HG02623 (cell line): ENCODE results near the gene EGFR.
"Not testable (repeated sequence)": the region's sequence is repeated elsewhere in the genome, so short reads cannot be mapped to it uniquely, and the experiment has no call there.

ENCODE experiments used
- ATAC-seq: cut with Tn5 transposase; IDR thresholded peaks from one replicate; pipeline ENCODE4 v1.9.1; 2021; ENCODE audit warnings: moderate library complexity; ENCODE audit not compliant: unreplicated experiment

Gene EGFR

DNA sequence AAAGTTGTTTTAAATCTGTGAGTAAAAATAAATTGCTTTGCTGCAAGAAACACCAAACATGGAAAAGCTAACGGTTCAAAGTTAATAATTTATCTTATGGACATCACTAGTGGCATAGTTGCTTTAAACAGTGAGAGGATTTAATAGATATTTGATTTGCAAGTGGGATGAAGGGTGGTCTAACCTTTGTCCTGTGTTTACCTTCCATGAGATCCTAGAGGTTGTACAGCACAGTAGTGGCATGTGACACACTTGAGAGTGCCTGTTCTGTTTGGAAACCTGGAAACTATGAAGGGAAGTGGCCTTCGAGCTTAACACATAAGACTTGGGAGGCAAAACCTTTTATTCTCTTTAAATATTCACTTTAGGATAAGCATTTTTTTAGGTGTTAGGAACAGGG lies 16.0 kb downstream of the EGFR start:
- ATAC-seq = no peak

DNA sequence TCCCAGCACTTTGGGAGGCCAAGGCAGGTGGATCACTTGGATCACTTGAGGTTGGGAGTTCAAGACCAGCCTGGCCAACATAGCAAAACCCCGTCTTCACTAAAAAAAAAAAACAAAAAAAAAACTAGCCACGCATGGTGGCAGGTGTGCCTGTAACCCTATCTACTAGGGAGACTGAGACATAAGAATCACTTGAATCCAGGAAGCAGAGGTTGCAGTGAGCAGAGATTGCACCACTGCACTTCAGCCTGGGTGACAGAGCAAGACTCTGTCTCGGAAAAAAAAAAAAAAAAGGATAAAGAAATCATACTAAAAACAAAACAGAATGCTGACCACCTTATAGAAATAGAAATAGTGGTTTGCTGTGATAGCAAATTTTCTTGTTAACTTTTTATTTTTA lies 16.6 kb downstream of the EGFR start:
- not testable (repeated sequence) for ATAC-seq

DNA sequence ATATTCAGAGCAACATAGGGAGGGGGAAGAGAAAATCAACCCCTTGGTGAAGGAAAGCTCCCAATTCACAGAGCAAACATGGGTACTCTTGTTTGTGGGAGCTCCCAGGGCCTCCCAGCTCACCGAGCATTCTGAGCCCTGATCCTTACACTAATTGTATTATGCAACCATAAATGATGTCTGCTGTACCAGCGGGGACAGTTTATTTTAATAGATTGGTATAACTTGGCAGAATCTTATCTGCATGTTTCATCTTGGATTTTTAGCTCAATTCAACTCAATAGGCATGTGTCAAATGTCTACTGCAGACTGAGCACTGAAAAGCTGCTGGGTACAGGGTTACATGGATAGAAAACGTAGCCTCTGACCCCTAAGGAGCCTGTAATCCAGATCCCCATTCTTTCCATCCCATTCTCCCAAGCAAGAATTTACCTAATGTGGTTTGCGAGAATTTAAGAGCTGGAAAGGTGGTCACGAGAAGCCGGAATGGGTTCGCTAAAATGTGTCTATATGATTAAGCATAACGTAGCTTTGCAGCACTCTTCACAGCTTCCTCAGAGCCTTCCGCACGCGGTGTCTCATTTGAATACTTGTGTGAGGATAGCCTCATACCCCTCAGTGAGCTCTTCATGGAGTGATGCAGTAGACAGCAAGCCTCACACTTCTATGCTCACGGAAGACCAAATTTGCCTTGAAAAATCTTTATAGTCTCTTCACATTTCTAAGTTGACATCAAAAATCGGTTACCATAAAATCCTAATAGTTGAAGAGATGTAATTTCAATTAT lies 18.3 kb downstream of the EGFR start:
- ATAC-seq = no peak

DNA sequence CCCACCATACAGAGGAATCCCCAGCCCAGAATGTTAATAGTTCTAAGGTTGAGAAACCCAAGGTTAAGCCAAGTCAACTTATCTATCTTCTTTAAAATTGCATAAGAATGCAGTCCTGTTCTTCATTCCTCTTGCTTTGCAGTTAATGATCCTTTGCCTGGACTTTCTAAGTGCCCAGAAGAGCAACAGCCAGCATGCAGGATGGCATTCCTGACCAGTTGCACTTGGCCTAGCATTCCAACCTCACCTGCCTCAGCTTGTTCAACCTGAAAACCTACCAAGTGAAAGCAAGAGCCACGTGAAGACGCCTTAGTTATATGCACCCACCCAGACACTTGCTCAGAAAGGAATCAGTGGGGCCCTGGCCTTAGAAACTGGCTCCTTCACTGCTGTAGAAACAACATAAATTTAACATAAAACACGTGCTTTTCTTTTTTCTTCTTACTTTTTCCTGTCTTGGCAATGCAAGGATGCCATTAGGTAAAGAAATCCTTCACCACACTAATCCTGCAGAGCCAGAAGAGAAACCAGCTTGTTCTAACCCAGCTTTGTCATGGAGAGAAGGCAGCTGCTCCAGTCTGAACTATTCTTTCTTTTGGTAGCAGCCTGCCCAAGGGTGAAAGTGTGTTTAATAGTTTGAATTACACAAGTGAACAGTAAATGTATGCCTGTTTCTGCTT lies 25.0 kb downstream of the EGFR start:
- no peak for ATAC-seq

DNA sequence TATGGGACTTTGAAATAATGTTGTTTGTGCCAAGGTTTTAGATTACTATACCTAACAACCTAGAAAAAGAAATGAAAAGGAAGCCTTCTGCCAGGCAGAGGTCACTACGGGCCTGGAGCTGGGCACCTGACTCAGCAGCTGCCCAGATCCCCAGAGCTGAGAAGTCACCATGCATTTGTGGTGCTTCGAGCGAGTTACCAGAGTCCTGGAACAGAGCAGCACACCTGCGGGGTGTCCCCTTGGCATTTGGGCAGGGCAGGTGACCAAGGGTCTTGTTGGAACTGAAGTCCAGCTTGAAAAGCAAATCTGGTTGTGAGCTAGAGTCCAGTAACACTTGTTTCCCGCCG lies 25.5 kb downstream of the EGFR start:
- ATAC-seq = no peak

DNA sequence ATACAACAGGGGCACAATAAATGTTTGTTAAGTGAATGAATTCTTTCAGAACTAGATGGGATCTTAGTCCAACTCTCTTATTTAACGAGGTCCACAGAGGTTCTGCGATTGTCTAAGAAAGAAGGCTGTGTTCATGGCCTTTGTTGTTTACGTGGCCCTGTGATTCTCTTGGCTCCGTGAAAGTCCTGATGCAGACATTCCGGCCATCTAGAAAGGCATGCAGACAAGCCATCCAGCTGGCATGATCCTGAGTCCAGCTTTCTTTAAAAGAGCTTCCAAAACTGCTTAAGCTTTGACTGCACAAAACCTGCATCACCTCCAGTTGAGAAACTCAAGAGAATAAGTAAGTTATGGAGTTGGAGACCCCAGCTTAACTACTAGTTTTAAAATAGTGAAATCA lies 26.0 kb downstream of the EGFR start:
- no peak for ATAC-seq

DNA sequence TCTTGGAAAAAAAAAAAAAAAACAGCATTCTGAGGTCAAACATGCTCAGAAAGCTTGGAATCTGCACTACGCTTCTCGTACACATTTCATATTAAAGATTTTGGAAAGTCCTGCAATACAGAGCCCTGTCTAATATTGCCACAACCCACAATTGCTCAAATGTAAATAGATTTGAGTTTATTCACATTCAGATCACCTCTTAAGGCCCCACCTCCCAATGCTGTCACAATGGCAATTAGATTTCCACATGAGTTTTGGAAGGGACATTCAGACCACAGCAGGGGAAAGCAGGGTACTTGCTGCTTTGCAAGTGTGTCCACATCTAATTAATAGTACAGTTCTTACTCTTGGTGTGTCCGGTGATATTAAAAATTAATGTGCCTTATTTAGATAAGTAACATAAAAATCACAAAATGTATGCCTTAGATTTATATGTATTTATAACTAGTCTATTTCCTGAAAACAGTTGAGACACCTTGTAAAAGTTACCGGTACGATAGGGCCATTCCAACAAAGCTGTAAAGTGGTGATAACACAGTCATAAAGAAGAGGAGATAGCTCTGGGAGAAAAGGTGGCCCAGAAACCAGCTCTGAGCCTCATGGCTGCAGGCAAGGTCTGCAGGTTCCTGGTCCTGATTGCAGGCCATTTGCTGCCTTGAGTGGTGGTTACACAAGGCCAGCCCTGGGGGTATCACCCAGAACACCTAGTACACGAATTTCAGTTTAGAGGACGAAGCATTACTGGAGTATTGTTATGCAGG lies 27.9 kb downstream of the EGFR start:
- no peak for ATAC-seq

DNA sequence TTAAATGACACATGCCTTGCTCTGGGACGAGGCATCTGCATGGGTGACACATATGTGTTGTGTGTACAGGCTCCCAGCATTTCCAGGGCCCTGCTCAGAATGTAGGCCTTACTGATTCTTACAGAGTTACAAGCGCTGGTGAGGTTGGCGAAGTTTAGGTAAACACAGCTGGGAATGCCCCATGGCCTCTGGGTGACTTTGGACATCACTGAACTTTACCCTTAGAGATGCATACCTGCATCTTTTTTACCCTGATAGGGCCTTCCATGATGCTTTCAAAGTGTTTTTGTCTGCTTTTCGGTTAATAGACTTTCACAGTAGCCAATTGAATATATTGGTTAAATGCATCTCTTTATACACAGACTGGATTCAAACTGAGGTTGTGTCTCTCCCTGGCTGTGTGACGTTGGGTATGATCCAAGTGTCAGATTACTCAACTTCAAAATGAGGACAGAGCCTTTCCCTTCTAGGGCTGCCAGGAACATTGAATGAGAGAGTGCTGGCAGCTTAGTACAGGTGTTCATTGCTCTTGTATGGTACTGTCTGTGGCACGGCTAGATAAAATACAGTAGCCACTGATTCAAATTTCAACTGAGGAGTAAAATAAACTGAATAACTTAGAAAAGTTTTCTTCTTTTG lies 29.5 kb downstream of the EGFR start:
- no peak for ATAC-seq

DNA sequence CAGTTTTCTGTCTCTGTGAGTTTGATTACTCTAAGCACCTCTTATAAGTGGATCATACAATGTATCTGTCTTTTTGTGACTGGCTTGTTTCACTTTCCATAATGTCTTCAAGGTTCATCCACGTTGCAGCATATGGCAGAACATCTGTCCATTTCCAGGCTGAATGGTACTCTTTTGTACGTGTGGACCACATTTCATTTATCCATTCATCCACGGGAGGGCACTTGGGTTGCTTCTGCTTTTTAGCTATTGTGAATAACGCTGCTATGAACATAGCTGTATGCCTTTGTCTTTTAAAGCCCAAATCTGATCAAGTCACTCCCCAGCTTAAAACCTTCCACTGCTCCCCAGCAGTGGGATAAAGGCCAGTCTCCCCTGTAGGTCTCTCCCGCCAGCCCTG lies 31.5 kb downstream of the EGFR start:
- no peak for ATAC-seq

DNA sequence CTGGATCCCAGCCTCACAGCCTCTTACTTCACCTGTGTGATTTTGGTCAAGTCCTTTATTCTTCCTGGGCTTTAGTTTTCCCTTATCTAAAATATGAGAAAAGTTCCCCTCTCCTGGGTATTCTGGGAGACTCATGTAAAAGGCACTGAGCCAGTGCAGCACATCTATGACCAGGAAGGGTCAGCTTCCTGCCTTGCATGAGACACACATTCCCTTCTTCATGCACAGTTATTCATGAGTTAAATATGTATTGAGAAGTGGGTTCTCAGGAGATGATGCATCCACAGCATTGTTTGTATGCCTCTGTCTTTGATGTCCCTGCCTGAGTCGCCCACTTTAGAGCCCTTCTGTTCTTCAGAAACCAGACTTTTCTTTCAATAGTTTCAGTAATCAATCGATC lies 33.3 kb downstream of the EGFR start:
- ATAC-seq = no peak

DNA sequence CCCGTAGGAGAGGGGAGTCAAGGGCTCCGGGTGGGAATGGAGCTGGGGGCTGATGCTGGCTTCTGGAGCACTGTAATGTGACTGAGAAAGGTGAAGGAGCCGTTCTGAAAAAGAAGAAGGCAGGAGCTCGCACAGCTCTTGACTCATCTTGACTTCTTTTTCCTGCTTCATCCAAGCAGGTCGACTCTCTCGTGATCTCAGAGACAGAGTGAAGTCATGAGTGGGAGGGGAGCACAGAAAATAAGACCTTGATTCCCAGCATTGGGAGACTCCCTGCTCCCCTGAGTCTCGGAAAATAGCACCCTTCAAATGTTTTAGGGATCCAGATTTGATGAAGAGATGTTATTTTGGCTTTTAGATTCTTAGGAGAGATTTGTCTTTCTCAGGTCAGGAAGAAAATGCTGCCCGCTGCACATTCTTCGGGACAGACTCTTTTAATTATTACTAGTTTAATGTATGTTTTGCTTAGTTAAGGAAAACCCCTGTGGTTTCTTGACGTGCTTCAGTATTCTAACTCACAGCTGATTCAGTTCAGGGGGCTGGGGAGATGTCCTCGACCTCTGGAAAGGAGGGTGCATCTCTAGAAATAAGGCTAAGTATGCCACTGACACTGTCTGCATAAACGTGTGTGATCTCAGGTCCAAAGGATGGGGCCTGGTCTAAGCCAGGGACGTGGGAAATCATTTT lies 34.1 kb downstream of the EGFR start:
- ATAC-seq = no peak

DNA sequence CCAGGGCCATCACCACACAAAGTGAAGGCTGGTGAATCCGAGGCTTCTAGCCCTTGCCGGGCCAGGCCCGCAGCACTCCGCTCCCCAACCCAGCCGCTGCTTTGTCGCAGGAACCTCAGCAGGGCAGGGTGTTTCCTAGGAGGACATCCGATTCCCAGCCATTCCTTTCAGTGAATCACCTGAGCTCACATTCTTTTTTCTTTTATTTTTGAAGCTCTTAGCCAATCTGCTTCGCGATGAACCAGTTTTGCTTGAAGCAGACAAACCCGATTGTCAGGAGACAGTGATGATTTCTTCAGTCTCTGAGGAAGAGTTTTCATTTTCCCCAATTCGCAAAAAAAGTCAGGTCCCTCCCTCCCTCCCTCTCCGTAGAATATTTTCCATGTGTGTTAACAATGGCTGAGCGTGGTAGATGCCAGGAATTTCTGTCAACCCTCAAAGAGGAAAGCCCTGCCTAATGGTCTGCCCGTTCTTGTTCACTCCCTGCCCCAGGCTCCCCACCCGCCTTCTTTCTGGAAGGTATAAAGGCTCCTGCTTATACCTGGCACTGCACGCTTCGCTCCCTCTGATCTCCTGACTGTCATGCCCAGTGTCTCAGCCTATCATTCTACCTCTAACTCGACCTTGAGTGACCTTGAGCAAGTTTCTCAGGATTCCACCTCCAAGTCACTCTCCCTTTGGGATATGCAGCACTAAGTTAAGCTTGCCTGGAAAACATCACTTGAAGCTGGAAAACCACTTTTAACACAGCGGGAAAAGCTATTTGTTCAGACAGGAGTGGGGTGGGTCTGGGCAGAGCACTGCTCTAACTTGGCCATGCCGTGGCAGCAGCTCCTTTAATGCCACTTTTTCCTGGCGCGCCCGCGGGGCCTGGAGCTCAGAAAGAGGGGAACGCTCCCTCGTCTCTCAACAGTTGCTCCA lies 35.1 kb downstream of the EGFR start:
- no peak for ATAC-seq

DNA sequence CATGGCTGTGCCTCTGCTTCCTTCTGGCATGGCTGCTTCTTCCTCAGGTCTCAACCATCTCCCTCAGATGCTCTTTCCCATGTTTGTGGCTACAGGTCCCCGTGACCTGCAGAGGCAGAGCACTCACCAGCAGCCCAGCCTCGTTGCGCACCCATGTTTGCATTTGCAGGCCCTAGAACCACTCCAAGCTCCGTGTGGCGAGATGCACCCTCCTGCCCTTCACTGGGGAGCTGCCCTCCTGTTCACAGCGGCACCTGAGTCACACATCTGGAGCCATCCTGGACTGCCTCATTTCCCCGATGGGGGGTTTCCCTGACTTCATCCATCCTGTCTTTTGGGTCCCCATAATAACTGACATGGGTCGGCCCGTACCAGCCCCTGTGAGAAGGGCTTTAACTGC lies 35.9 kb downstream of the EGFR start:
- no peak for ATAC-seq

DNA sequence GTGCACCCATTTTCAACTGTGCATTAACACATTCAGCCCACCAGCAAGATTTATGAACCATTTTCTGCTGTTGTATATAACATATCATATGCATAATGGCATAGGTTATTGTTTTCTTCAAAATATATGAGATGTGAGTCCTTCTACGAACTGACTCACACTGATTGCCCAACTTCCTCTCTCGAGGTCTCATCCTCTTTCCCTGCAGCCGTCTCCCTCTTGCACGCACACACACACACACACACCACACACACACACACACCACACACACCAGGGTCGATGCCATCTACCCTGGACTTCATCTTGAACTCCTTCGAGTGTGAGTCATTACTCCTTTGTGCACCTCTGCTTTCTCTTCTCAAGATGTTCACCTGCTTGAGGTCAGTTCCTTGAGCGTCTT lies 36.7 kb downstream of the EGFR start:
- ATAC-seq = no peak

DNA sequence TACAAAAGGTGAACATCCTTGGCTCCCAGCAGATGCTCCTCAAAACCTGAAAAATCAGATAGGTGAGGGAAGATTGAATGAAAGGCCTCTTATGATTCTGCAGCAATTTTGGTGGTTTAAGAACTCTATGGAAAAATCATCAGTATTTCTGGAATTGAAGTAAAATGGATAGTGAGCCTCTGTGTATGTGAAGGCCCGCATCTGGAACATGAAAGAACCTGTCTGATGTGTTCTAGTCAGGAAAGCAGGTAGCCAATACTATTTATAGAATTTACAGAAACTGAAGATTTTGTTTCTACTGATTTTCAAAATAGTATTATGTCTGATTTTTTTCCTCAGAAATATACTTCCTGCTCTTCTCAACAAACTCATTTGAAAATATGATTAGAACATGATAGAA lies 37.3 kb downstream of the EGFR start:
- no peak for ATAC-seq

DNA sequence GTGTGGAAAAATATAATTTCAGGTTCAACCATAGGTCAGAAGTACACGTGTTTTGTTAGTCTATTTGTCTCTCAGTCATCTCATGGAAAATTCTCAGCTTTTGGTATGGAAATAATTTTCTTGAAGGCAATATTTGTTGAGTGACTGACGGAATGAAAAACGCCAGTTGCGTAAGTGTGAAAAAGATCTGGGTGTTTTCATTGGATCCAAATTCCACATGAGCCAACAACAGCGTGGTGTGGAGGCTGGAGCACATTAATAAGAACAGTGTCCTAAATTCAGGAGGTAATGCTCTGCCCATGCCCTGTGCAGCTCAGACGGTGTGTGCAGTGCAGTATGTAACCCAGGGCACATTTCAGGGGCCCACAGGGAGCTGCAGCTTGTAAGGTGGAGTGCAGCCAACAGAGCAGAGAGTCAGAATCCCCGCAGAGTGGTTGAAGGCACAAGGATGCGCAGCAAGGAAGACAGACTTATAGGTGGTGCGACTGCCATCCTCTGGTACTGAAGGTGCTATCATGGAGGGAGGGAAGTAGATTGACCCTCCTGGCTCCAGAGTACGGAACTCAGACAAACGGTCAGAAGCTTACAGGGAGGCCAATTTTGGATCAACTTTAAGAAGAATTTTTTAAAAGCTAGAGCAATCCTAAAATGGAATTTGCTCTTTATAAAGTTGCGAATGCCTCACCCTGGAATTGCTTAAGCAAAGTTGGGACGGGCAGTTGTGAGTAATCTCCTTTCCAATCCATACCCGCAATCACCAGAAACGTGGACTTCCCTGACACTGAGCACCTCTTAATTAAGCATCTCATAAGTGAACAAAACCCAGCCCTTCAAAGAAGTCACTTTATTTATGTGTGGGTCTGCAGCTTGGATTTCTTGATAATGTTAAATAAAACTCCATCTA lies 38.0 kb downstream of the EGFR start:
- ATAC-seq = no peak

DNA sequence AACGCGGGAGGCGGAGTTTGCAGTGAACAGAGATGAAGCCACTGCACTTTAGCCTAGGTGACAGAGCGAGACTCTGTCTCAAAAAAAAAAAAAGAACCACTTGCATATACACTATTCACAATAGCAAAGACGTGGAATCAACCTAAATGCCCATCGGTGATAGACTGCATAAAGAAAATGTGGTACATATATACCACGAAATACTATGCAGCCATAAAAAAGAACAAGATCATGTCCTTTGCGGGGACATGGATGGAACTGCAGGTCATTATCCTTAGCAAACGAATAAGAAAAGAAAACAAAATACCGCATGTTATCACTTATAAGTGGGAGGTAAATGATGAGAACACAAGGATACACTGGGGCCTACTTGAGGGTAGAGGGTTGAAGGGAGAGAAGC lies 39.5 kb downstream of the EGFR start:
- ATAC-seq = no peak

DNA sequence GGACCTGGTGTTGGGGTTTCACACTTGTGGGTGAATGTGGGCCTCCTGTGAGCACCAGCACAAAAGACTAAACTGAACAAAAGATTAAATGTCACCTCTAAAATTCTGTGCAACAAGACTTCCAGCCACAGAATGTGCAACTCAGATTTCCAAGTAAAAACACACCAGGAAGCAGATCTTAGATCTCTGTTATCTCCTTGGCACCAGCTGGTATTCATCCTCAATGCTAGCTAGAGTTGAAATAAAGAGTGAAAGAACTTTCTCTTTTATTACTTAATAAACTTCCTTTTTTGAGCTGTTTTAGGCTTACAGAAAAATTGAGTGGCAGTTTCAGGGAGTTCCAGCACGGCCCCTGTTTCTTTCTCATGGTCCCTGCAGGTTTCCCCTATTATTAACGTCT lies 40.2 kb downstream of the EGFR start:
- ATAC-seq = no peak

DNA sequence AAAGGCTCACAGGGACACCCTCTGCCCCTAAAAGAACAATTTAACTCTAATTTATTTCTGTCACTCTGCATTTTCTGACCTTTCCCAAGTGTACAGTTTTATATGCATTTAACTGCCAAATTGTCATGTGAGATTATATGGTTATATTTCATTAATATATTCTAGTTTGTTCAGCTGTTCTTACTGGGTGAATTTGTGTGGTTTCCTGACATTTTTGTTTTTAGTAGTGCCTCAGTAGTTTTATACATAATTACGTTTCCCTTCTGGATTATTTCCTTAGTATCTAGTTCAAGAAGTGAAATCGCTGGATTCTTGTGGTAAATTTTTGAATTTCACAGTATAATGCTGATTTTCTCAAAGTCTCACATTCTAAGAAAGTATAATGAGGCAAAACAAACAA lies 41.3 kb downstream of the EGFR start:
- ATAC-seq = no peak
